Upper lobe of right lung (tissue), 1 donor: ENCODE data around the gene NR2F2. TPM values are rescaled to one million over a fixed set of nuclear protein-coding genes. Genes with fewer than 3 reads are reported as not detected.

ENCODE experiments used
- ATAC-seq: fragments of 200-7000 bp; cut with Tn5 transposase; one replicate; pipeline ENCODE4 v1.9.1; 2020; ENCODE audit warnings: mild to moderate bottlenecking, moderate library complexity
- DNase-seq: peaks from one replicate; pipeline ENCODE4 v3.0.0-alpha.2; 2020
- H3K27ac ChIP-seq: fragments of 200-600 bp; one replicate; pipeline ENCODE4 v1.8.0; 2022
- H3K27me3 ChIP-seq: fragments of 200-600 bp; one replicate; pipeline ENCODE4 v1.8.0; 2022; ENCODE audit warnings: mild to moderate bottlenecking
- H3K36me3 ChIP-seq: fragments of 200-600 bp; one replicate; pipeline ENCODE4 v1.8.0; 2022
- H3K4me1 ChIP-seq: fragments of 200-600 bp; one replicate; pipeline ENCODE4 v1.8.0; 2022
- H3K4me3 ChIP-seq: fragments of 200-600 bp; one replicate; pipeline ENCODE4 v1.8.0; 2022; ENCODE audit warnings: mild to moderate bottlenecking
- H3K9me3 ChIP-seq: fragments of 200-600 bp; one replicate; pipeline ENCODE4 v1.8.0; 2022
- intact Hi-C: fragments of 100-400 bp; cut with DNase I; formaldehyde crosslinking; loops from one replicate; pipeline ENCODE4 v1.11.0; 2022
- total RNA-seq: library from RNA; stranded (reverse); fragmentation: NEBNext Ultra II Directional; extraction: Animal tissue kit (Norgen Biotek cat#: 25700); gene quantifications from one replicate; pipeline ENCODE4 v1.2.1, GENCODE V29; 2021
- TF ChIP-seq, protein P1 (sequence below): fragments of 200-600 bp; IDR thresholded peaks from one replicate; pipeline ENCODE4 v1.8.0; 2022; ENCODE audit warnings: antibody characterized with exemption
- donor health status: DM: no; HTN: yes; CAD: no; lungs with severe emphysema.

The NR2F2 gene
- total RNA-seq, 1 donor from 2014 or later: 88.1 TPM

DNA sequence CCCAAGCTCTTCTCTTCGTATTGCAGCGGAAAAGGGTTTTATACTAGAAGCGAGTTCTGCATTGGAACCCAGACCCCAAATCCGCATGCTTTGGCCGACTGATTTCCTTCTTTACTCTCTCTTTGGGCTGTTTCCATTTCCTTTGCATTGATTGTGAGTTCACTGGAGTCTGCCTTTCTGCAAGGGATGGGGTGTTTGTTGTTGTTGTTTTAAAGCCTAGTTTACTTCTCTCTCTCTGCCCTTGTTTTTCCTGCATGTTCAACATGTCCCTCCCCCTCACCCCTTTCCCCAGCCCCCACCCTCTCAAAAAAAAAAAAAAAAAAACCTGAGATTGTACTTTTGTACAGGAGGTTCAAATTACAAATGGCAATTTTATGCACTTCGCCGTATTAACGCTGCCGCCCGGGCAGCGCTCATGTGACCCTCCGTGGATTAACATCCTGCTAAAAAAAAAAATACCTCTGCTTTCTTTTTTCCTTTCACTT is 2.2 kb downstream of the NR2F2 start:
- TF ChIP-seq, protein P1, sequence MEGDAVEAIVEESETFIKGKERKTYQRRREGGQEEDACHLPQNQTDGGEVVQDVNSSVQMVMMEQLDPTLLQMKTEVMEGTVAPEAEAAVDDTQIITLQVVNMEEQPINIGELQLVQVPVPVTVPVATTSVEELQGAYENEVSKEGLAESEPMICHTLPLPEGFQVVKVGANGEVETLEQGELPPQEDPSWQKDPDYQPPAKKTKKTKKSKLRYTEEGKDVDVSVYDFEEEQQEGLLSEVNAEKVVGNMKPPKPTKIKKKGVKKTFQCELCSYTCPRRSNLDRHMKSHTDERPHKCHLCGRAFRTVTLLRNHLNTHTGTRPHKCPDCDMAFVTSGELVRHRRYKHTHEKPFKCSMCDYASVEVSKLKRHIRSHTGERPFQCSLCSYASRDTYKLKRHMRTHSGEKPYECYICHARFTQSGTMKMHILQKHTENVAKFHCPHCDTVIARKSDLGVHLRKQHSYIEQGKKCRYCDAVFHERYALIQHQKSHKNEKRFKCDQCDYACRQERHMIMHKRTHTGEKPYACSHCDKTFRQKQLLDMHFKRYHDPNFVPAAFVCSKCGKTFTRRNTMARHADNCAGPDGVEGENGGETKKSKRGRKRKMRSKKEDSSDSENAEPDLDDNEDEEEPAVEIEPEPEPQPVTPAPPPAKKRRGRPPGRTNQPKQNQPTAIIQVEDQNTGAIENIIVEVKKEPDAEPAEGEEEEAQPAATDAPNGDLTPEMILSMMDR: no peak
- Histone ChIP-seq H3K4me3 (peak overlapping the region; percentile 56), H3K9me3 (no peaks in the 10 kb centered on the region), H3K4me1 (no peaks in the 10 kb centered on the region), H3K27me3 (peaks cover 14% of the 10 kb centered on the region), H3K27ac (peak overlapping the region; percentile 83), H3K36me3 (peaks cover 21% of the 10 kb centered on the region)
- DNase-seq (no peak), ATAC-seq (no peak)
- intact Hi-C loops: no loop called here

DNA sequence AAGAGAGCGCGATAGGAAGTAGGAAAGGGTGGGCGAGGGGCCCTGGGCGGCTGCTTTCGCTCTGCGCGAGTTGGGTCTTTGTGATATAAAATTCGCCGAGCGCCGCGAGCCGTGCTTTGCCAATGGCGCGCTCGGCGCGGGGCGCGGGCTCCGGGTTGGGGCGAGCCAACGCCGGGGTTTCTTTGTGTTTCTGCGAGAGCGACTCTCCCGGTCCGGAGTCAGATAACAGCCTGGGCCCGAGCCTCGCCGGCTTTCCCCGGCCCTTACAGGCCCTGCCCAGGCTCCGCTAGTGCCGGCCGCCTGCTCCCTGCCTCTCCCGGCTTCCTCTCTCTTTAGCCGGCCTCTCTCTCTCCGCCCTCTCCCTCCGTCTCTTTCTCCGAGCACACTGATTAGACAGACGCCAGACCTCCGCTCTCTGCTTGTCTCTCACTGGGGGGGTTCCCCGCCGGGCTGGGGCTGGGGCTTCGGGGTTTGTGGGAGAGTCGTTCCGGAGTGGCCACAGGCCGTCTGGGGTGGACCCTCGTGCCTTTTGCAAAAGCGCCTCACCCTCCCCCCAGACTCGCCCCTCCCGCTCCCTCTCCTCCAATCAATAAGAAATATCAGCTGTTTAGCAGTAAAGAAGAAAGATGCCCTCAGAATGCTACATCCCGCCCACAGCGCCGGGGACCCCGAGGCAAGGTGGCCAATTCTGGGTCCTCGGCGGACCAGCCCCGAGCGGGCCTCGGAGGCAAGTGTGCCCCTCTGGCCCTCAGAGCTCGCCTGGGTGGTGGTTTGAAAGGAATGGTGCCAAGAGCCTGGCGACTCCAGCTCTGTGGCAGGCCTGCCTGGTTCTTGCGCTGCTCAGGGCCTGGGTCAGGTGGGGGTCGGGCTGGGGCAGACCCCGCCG is 2.9 kb downstream of the NR2F2 start:
- DNase-seq: peak; percentile 71
- H3K4me1 ChIP-seq: no peaks in the 10 kb centered on the region
- peak overlapping the region; percentile 83 for H3K27ac ChIP-seq
- H3K27me3 ChIP-seq: peaks cover 14% of the 10 kb centered on the region
- intact Hi-C loops: no loop called here
- no peaks in the 10 kb centered on the region for H3K9me3 ChIP-seq
- peak overlapping the region; percentile 56 for H3K4me3 ChIP-seq
- H3K36me3 ChIP-seq: peaks cover 21% of the 10 kb centered on the region
- peak; percentile 12 for ATAC-seq
- TF ChIP-seq, protein P1: no peak

DNA sequence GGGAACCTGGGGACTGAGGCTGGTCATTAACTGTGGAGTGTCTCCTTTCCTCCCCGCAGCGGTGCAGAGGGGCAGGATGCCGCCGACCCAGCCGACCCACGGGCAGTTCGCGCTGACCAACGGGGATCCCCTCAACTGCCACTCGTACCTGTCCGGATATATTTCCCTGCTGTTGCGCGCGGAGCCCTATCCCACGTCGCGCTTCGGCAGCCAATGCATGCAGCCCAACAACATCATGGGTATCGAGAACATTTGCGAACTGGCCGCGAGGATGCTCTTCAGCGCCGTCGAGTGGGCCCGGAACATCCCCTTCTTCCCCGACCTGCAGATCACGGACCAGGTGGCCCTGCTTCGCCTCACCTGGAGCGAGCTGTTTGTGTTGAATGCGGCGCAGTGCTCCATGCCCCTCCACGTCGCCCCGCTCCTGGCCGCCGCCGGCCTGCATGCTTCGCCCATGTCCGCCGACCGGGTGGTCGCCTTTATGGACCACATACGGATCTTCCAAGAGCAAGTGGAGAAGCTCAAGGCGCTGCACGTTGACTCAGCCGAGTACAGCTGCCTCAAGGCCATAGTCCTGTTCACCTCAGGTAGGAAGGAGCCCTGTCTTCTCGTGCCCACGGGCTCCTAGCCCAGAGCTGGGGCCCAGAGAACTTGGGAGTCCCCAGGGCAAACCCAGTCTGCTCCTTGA is 3.7 kb downstream of the NR2F2 start:
- Histone ChIP-seq H3K4me3 (peak overlapping the region; percentile 56), H3K27me3 (peaks cover 14% of the 10 kb centered on the region), H3K4me1 (no peaks in the 10 kb centered on the region), H3K27ac (peak overlapping the region; percentile 83), H3K36me3 (peaks cover 21% of the 10 kb centered on the region), H3K9me3 (no peaks in the 10 kb centered on the region)
- ATAC-seq (no peak), DNase-seq (peak; percentile 64)
- TF ChIP-seq, protein P1: no peak
- intact Hi-C loops: no loop called here

DNA sequence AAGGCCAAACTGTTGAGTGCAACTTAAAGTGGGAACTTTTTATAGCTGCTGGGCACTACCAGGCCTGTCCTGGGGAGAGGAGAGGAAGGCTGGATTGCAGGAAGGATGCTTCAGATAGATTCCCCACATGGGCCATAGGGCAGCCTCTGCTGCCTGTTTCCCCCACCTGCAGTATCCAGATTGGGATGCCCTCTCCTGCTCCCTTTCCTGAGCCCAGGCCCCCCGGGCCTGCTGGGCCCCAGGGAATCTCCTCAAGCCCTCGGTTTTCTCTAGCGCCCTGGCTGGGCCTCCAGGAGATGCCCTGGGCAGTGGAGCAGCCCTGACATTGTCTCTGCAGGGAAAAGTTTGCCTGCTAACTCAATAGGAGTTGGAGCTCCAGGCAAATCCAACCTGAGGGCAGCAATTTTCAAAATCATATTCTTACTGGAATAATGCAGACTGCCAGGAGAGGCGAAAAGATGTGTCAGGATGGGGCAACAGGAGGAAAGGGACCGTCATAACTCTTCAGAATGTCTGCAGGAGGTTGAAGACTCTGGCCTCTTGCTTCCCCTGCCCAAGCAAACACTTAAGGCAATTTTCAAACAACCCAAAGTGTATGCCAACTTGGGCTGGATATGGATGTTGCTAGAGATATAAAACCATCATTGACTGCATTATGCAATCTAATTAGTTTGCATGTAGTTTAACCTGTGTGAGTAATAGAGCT is 4.4 kb downstream of the NR2F2 start:
- Histone ChIP-seq H3K4me3 (peak overlapping the region; percentile 56), H3K36me3 (peaks cover 21% of the 10 kb centered on the region), H3K4me1 (no peaks in the 10 kb centered on the region), H3K27ac (peak overlapping the region; percentile 83), H3K9me3 (no peaks in the 10 kb centered on the region), H3K27me3 (peaks cover 8% of the 10 kb centered on the region)
- DNase-seq (no peak), ATAC-seq (no peak)
- intact Hi-C loops: no loop called here
- TF ChIP-seq, protein P1: no peak

DNA sequence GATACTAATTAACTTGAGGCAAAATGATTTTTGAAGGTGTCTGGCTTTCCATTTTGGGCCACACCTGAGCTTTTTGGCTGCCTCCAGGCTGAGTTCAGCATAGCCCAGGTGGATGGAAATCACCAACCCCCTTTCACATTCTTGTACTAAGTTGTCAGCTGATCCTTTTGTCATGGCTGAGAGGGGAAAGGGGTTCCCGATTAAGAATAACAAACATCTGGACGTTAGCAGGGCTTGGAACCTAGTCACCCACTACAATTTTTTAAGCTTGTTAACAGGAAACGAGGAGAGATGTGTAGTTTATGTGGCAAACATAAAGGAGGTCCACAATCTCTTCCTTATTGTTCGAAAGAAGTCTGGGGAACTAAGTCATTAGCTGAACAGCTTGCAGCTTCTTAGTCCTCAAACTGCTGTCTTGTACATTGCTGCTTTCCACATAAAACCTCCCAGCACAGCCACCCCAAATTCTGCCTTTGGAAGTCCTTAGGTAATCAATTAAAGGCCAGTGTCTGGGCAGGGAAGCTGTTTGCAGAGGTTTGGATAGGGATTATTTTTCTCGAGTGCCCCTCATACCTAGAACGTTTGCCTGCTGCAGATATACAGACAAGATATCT is 5.0 kb downstream of the NR2F2 start:
- Histone ChIP-seq H3K9me3 (no peaks in the 10 kb centered on the region), H3K27me3 (peaks cover 8% of the 10 kb centered on the region), H3K36me3 (peaks cover 21% of the 10 kb centered on the region), H3K4me3 (peak overlapping the region; percentile 56), H3K27ac (peak overlapping the region; percentile 83), H3K4me1 (no peaks in the 10 kb centered on the region)
- ATAC-seq: no peak
- DNase-seq: no peak
- intact Hi-C loops: no loop called here
- TF ChIP-seq, protein P1: no peak
